Stomach (tissue), 4 donors: ENCODE data around the gene IGSF8.

Experiments
- CTCF ChIP-seq, 7 experiments: fragments of 450-650 bp in 4 of 7; fragments of 200-600 bp in 3 of 7; sonication (generic) in 3 of 7; IDR thresholded peaks; one replicate each; pipeline ENCODE4 v1.5.1; 2016 to 2019; ENCODE audit warnings: antibody characterized with exemption in 7 of 7, control low read depth in 2 of 7, mild to moderate bottlenecking in 1 of 7
- POLR2A ChIP-seq, 4 donors: fragments of 450-650 bp; IDR thresholded peaks; one replicate each; pipeline ENCODE4 v1.6.1; 2016; ENCODE audit warnings: antibody characterized with exemption in 4 of 4, control low read depth in 2 of 4, mild to moderate bottlenecking in 1 of 4, moderate library complexity in 1 of 4
- POLR2AphosphoS5 ChIP-seq, 3 donors: sonication (generic); formaldehyde crosslinking; IDR thresholded peaks; one replicate each; pipeline ENCODE4 v1.6.1; 2016; ENCODE audit warnings: antibody characterized with exemption in 3 of 3

GRCh38 chr1:160058087-160058486 is 40.3 kb downstream of the IGSF8 start:
- TF ChIP-seq POLR2A (IDR thresholded peaks at IDR 0.05): no peak
- TF ChIP-seq CTCF (IDR thresholded peaks at IDR 0.05): no peak
- no peak for TF ChIP-seq POLR2AphosphoS5 (IDR thresholded peaks at IDR 0.05)
